IMR-90 (cell line): ENCODE measurements around the gene MARCHF2.

Source experiments
- CEBPB ChIP-seq: IDR thresholded peaks from 2 replicates; pipeline ENCODE4 v1.6.1; 2012; ENCODE audit warnings: low read depth, low read length, improper control_type of control experiment
- CHD1 ChIP-seq: IDR thresholded peaks from 2 replicates; pipeline ENCODE4 v1.6.1; 2012; ENCODE audit warnings: low read depth, low read length, improper control_type of control experiment
- CTCF ChIP-seq: conservative IDR thresholded peaks from 2 replicates; pipeline ENCODE4 v1.5.1; 2012; ENCODE audit warnings: mild to moderate bottlenecking, low read depth, low read length, improper control_type of control experiment
- ELK1 ChIP-seq: fragments of 150-350 bp; IDR thresholded peaks from 2 replicates; pipeline ENCODE4 v1.6.1; 2016; ENCODE audit warnings: low read depth, mild to moderate bottlenecking, low read length, moderate library complexity, borderline replicate concordance
- FOS ChIP-seq: fragments of 150-350 bp; IDR thresholded peaks from 2 replicates; pipeline ENCODE4 v1.6.1; 2016; ENCODE audit warnings: low read depth, low read length
- MAFK ChIP-seq: IDR thresholded peaks from 2 replicates; pipeline ENCODE4 v1.6.1; 2012; ENCODE audit warnings: low read depth, low read length, improper control_type of control experiment
- MXI1 ChIP-seq: IDR thresholded peaks from 2 replicates; pipeline ENCODE4 v1.6.1; 2012; ENCODE audit warnings: low read depth, mild to moderate bottlenecking, low read length, moderate library complexity, borderline replicate concordance
- POLR2A ChIP-seq: IDR thresholded peaks from 2 replicates; pipeline ENCODE4 v1.6.1; 2012; ENCODE audit warnings: mild to moderate bottlenecking, low read depth, low read length
- RAD21 ChIP-seq: IDR thresholded peaks from 2 replicates; pipeline ENCODE4 v1.6.1; 2012; ENCODE audit warnings: low read length, improper control_type of control experiment
- RFX5 ChIP-seq: IDR thresholded peaks from 2 replicates; pipeline ENCODE4 v1.8.0; 2012; ENCODE audit warnings: low read depth, mild to moderate bottlenecking, low read length, moderate library complexity
- USF2 ChIP-seq: fragments of 150-350 bp; IDR thresholded peaks from 2 replicates; pipeline ENCODE4 v1.6.1; 2017; ENCODE audit warnings: mild to moderate bottlenecking, antibody characterized with exemption, low read length, low read depth

- TF ChIP-seq CTCF (no peak), ELK1 (no peak), POLR2A (no peak), MXI1 (no peak), RFX5 (no peak), RAD21 (no peak), USF2 (no peak), CEBPB (no peak), CHD1 (no peak), MAFK (no peak), FOS (no peak)
Observed at GRCh38 chr19:8468761-8469373, 55.8 kb downstream of the MARCHF2 start.
